Activated T-cell treated with anti-CD3 and anti-CD28 coated beads, Interleukin-2, amount 50 U/mL, for 72 hours (primary cell): ENCODE results near the gene SPOCK3. TPM values are rescaled to one million over a fixed set of nuclear protein-coding genes. Genes with fewer than 3 reads are reported as not detected.
"Not testable (repeated sequence)": the region's sequence is repeated elsewhere in the genome, so short reads cannot be mapped to it uniquely, and the experiment has no call there.

Experiments
- ATAC-seq, 2 donors: fragments of 150-1000 bp; cut with Tn5 transposase; replicated peaks in 1 of 2; 2 replicates each; pipeline ENCODE4 v1.10.0; 2021; ENCODE audit warnings: moderate library complexity in 2 of 2, mild to moderate bottlenecking in 1 of 2
- DNase-seq, 2 donors: peaks; one replicate each; pipeline ENCODE4 v3.0.0; 2021 to 2022; ENCODE audit warnings: mixed read lengths in 1 of 2
- H3K27ac Mint-ChIP-seq: one replicate; pipeline ENCODE4 v1.8.0; 2022; ENCODE audit warnings: mild to moderate bottlenecking, moderate library complexity, mixed read lengths
- H3K27me3 Mint-ChIP-seq: one replicate; pipeline ENCODE4 v1.8.0; 2022; ENCODE audit warnings: low read depth, mixed read lengths
- H3K36me3 Mint-ChIP-seq, 2 donors: one replicate each; pipeline ENCODE4 v1.8.0; 2022; ENCODE audit warnings: mixed read lengths in 2 of 2, mild to moderate bottlenecking in 1 of 2; ENCODE audit not compliant: insufficient read depth in 2 of 2
- H3K4me1 Mint-ChIP-seq: one replicate; pipeline ENCODE4 v1.8.0; 2022; ENCODE audit warnings: low read depth, mixed read lengths
- H3K4me3 Mint-ChIP-seq, 2 donors: one replicate each; pipeline ENCODE4 v1.8.0; 2022; ENCODE audit warnings: mild to moderate bottlenecking in 2 of 2, mixed read lengths in 2 of 2, moderate library complexity in 2 of 2
- H3K9me3 Mint-ChIP-seq, 2 donors: one replicate each; pipeline ENCODE4 v1.8.0; 2022; ENCODE audit warnings: mixed read lengths in 2 of 2
- total RNA-seq, 2 donors: library from RNA; stranded (reverse); gene quantifications; one replicate each; pipeline ENCODE4 v1.2.3, GENCODE V29; 2022

SPOCK3 gene
- total RNA-seq, 2 donors from 2014 or later, result not detected

DNA sequence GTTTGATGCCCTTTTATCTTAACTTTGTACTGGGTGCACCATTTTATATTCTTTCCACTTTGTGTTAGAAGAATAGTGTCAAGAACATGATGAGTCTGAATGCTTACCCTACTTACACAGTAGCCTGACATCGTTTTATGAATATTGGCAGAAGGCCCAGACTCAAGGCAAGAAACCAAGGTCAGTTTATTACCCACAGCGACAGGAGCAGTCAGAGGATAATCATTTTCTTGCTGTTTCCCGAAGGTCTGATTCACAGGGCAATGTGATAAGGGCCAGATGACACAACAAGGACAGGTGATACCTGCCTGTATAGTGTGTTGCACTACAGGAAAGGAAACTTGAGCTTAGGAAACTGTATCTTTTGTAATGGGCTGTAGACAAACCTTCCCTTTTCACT is 417.4 kb downstream of the SPOCK3 start:
- Mint-ChIP-seq H3K4me1 (no peaks in the 10 kb centered on the region), H3K27ac (no peak overlapping the region), H3K4me3 (no peak overlapping the region), H3K36me3 (peaks cover 0 to 1% of the 10 kb centered on the region in 2 donors), H3K27me3 (no peaks in the 10 kb centered on the region), H3K9me3 (peaks cover 2 to 9% of the 10 kb centered on the region in 2 donors)
- DNase-seq (no peak), ATAC-seq (no peak)

GRCh38 chr4:166808380-166808779 is 425.9 kb downstream of the SPOCK3 start:
- peaks cover 2 to 4% of the 10 kb centered on the region in 2 donors for H3K9me3 Mint-ChIP-seq
- no peaks in the 10 kb centered on the region for H3K36me3 Mint-ChIP-seq
- H3K27me3 Mint-ChIP-seq, result no peaks in the 10 kb centered on the region
- H3K27ac Mint-ChIP-seq, result no peak overlapping the region
- no peaks in the 10 kb centered on the region for H3K4me1 Mint-ChIP-seq
- ATAC-seq (no peak), DNase-seq (no peak)
- no peak overlapping the region for H3K4me3 Mint-ChIP-seq

- Mint-ChIP-seq H3K4me3 (no peak overlapping the region), H3K9me3 (peaks cover 0 to 2% of the 10 kb centered on the region in 2 donors), H3K27me3 (no peaks in the 10 kb centered on the region), H3K36me3 (no peaks in the 10 kb centered on the region), H3K4me1 (no peaks in the 10 kb centered on the region), H3K27ac (no peak overlapping the region)
- no peak for DNase-seq
- no peak for ATAC-seq
Measured at GRCh38 chr4:166802346-166802745, 431.9 kb downstream of the SPOCK3 start.

DNA sequence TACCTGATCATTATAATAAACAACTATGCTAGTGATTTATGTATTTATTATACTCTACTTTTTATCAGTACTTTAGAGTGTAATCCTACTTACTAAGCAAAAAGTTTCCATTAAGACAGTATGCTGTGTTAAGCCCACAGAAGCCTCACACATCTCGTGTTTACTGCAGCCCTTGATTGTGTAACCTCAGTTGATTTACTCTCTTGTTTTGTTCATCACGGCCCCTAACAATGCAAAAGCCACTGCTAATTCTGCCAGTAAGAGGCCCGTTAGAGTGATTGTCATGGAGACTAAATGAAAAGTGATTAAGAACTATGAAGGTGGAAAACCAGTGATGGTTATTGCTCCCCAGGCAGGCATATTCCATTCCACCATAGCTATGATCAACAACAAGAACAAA is 436.2 kb downstream of the SPOCK3 start:
- ATAC-seq (no peak), DNase-seq (no peak)
- H3K4me3 Mint-ChIP-seq, result no peak overlapping the region
- no peaks in the 10 kb centered on the region for H3K4me1 Mint-ChIP-seq
- no peaks in the 10 kb centered on the region for H3K36me3 Mint-ChIP-seq
- no peak overlapping the region for H3K27ac Mint-ChIP-seq
- H3K9me3 Mint-ChIP-seq, result peaks cover 2 to 6% of the 10 kb centered on the region in 2 donors
- H3K27me3 Mint-ChIP-seq, result no peaks in the 10 kb centered on the region

DNA sequence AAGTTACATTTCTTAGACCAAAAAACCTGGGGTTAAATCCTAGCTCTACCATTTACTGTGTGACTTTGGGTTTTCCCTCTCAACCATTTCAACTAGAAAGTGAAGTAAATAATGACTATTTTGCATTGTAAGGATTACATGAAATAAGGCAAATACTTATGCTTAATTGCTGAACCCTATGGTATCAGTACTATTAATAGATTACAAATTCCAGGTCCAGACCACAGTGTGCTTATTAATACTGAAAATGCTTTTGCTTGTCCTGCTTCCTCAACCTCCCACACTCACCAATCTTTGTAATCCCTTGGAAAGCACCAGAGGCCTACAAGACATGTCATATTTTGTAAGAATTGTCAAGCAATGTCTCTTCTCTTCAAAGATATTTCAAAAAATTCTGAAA is 456.5 kb downstream of the SPOCK3 start:
- no peak overlapping the region for H3K27ac Mint-ChIP-seq
- H3K4me3 Mint-ChIP-seq, result no peak overlapping the region
- H3K9me3 Mint-ChIP-seq, result peaks cover 6 to 12% of the 10 kb centered on the region in 2 donors
- H3K27me3 Mint-ChIP-seq, result no peaks in the 10 kb centered on the region
- DNase-seq, result no peak
- ATAC-seq, result no peak
- H3K36me3 Mint-ChIP-seq, result peaks cover 0 to 2% of the 10 kb centered on the region in 2 donors
- H3K4me1 Mint-ChIP-seq, result no peaks in the 10 kb centered on the region

DNA sequence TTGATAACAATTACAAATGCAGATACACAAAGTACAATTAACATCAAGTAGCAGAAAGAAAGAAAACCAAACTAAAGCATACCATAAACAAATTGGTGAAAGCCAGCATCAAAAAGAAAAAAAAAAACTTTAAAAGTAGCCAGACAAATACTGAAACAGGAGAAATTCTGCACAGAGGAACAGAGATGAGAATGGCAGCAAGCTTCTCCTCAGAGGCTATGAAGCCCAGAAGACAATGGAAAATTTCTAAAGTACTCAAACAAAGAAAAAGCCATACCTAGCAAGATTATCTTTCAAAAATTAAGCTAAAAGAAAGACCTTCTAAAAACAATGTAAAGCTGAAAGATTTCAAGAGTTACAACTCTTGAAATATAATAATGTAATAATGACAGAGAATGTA is 471.3 kb downstream of the SPOCK3 start:
- no peak for DNase-seq
- Mint-ChIP-seq H3K27ac (no peak overlapping the region), H3K9me3 (peaks cover 2 to 4% of the 10 kb centered on the region in 2 donors)

GRCh38 chr4:166741742-166742141 is 492.6 kb downstream of the SPOCK3 start:
- no peak for DNase-seq
- no peaks in the 10 kb centered on the region for H3K4me1 Mint-ChIP-seq
- H3K36me3 Mint-ChIP-seq, result peaks cover 1 to 2% of the 10 kb centered on the region in 2 donors
- H3K4me3 Mint-ChIP-seq, result no peak overlapping the region
- ATAC-seq, result no peak
- H3K9me3 Mint-ChIP-seq, result peaks cover 6 to 8% of the 10 kb centered on the region in 2 donors
- no peaks in the 10 kb centered on the region for H3K27me3 Mint-ChIP-seq
- H3K27ac Mint-ChIP-seq, result no peak overlapping the region

More for the DNA sequence above, 471.3 kb downstream of the SPOCK3 start:
- H3K27me3 Mint-ChIP-seq, result no peaks in the 10 kb centered on the region
- H3K4me1 Mint-ChIP-seq, result no peaks in the 10 kb centered on the region
- H3K36me3 Mint-ChIP-seq, result no peaks in the 10 kb centered on the region
- no peak for ATAC-seq
- H3K4me3 Mint-ChIP-seq, result no peak overlapping the region

DNA sequence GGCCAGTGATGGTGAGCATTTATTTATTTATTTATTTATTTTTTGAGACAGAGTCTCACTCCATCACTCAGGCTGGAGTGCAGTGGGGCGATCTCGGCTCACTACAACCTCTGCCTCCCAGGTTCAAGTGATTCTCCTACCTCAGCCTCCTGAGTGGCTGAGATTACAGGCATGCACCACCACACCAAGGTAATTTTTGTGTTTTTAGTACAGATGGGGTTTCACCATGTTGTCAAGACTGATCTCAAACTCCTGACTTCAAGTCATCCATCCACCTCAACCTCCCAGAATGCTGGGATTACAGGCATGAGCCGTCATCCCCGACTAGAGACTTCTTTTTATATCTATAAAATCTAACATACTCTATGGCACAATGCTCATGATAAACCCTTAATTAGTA is 495.1 kb downstream of the SPOCK3 start:
- not testable (repeated sequence) for ATAC-seq, H3K4me1 Mint-ChIP-seq, DNase-seq, H3K27me3 Mint-ChIP-seq, H3K36me3 Mint-ChIP-seq, H3K4me3 Mint-ChIP-seq, H3K9me3 Mint-ChIP-seq, H3K27ac Mint-ChIP-seq

- no peaks in the 10 kb centered on the region for H3K4me1 Mint-ChIP-seq
- ATAC-seq, result no peak
- no peaks in the 10 kb centered on the region for H3K36me3 Mint-ChIP-seq
- no peak overlapping the region for H3K27ac Mint-ChIP-seq
- H3K9me3 Mint-ChIP-seq, result peaks cover 2% of the 10 kb centered on the region in 2 donors
- H3K4me3 Mint-ChIP-seq, result no peak overlapping the region
- H3K27me3 Mint-ChIP-seq, result no peaks in the 10 kb centered on the region
- no peak for DNase-seq
Measured at GRCh38 chr4:166737430-166737829, 496.9 kb downstream of the SPOCK3 start.

- Mint-ChIP-seq H3K4me1 (no peaks in the 10 kb centered on the region), H3K9me3 (peaks cover 2% of the 10 kb centered on the region in 2 donors), H3K27me3 (no peaks in the 10 kb centered on the region), H3K27ac (no peak overlapping the region), H3K4me3 (no peak overlapping the region), H3K36me3 (no peaks in the 10 kb centered on the region)
- no peak for ATAC-seq
- DNase-seq, result no peak
Measured at GRCh38 chr4:166735553-166735952, 498.7 kb downstream of the SPOCK3 start.

GRCh38 chr4:166734797-166735196 is 499.5 kb downstream of the SPOCK3 start:
- Mint-ChIP-seq H3K9me3 (peaks cover 2% of the 10 kb centered on the region in 2 donors), H3K4me3 (no peak overlapping the region), H3K36me3 (no peaks in the 10 kb centered on the region), H3K4me1 (no peaks in the 10 kb centered on the region), H3K27ac (no peak overlapping the region), H3K27me3 (no peaks in the 10 kb centered on the region)
- ATAC-seq, result no peak
- DNase-seq, result no peak

DNA sequence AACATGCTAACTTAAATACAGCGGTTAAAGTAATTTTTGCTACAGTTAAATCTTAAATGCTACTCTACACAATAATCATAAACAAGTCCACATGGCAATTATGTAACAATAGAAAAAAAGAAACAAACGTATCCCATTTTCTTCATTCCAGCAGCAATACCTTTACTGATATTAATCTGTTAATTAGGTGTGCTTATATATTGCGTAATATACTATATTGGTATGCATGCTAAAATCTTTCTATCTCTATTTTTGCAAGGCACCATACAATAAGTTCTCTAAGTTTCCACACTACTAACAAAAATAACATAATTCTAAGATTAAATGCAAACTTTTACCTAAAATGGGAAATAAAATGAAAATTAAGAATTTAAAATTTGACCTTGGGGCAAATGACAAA is 500.6 kb downstream of the SPOCK3 start:
- no peak overlapping the region for H3K27ac Mint-ChIP-seq
- no peak overlapping the region for H3K4me3 Mint-ChIP-seq
- no peaks in the 10 kb centered on the region for H3K36me3 Mint-ChIP-seq
- ATAC-seq, result no peak
- DNase-seq, result no peak
- H3K4me1 Mint-ChIP-seq, result no peaks in the 10 kb centered on the region
- peaks cover 2% of the 10 kb centered on the region in 2 donors for H3K9me3 Mint-ChIP-seq
- H3K27me3 Mint-ChIP-seq, result no peaks in the 10 kb centered on the region

GRCh38 chr4:166726832-166727231 is 507.5 kb downstream of the SPOCK3 start:
- no peak overlapping the region for H3K4me3 Mint-ChIP-seq
- peaks cover 0 to 1% of the 10 kb centered on the region in 2 donors for H3K36me3 Mint-ChIP-seq
- no peak overlapping the region for H3K27ac Mint-ChIP-seq
- ATAC-seq, result no peak
- no peak for DNase-seq
- no peaks in the 10 kb centered on the region for H3K27me3 Mint-ChIP-seq
- no peaks in the 10 kb centered on the region for H3K4me1 Mint-ChIP-seq
- peaks cover 3 to 6% of the 10 kb centered on the region in 2 donors for H3K9me3 Mint-ChIP-seq

GRCh38 chr4:166724369-166724768 is 509.9 kb downstream of the SPOCK3 start:
- ATAC-seq, result no peak
- H3K27ac Mint-ChIP-seq, result no peak overlapping the region
- no peaks in the 10 kb centered on the region for H3K4me1 Mint-ChIP-seq
- H3K36me3 Mint-ChIP-seq, result peaks cover 0 to 1% of the 10 kb centered on the region in 2 donors
- H3K27me3 Mint-ChIP-seq, result no peaks in the 10 kb centered on the region
- no peak overlapping the region for H3K4me3 Mint-ChIP-seq
- DNase-seq, result no peak
- H3K9me3 Mint-ChIP-seq, result peaks cover 8 to 13% of the 10 kb centered on the region in 2 donors
